IMR-90 (cell line): Measurements from ENCODE around the gene EDN2. TPM values are rescaled to one million over a fixed set of nuclear protein-coding genes. Genes with fewer than 3 reads are reported as not detected.

ENCODE experiments used
- ATAC-seq: fragments of 200-7000 bp; cut with Tn5 transposase; 2 replicates; pipeline ENCODE4 v1.9.1; 2020; ENCODE audit warnings: low read depth, mild to moderate bottlenecking, moderate library complexity
- BruUV-seq: library from RNA; stranded (reverse); fragments of 400-500 nt; replicated peaks from 2 replicates; lab custom pipeline; 2021; lab: Mats Ljungman, UMichigan
- CTCF ChIA-PET: fragments of 300-600 bp; formaldehyde crosslinking; extraction: SDS; loops from one replicate; lab custom pipeline; 2021; ENCODE audit warnings: antibody characterized with exemption; lab: Yijun Ruan, JAX
- POLR2A ChIA-PET: fragments of 300-600 bp; sonication (Branson Sonifier 250); formaldehyde crosslinking; loops from one replicate; lab custom pipeline; 2022; ENCODE audit warnings: antibody characterized with exemption; ENCODE audit not compliant: unreplicated experiment; lab: Charles Lee
- DNase-seq: peaks from one replicate; pipeline ENCODE4 v3.0.0; 2013
- H2AFZ ChIP-seq: replicated peaks from 2 replicates; pipeline ENCODE3; 2013; ENCODE audit warnings: low read length, mild to moderate bottlenecking; ENCODE audit not compliant: poor library complexity
- H2AK5ac ChIP-seq: 2 replicates; pipeline ENCODE4 v1.6.1; 2013; ENCODE audit warnings: low read depth, low read length, inconsistent platforms
- H2AK9ac ChIP-seq: replicated peaks from 2 replicates; pipeline ENCODE3; 2013; ENCODE audit warnings: mild to moderate bottlenecking, low read depth, low read length, moderate library complexity; ENCODE audit not compliant: poor library complexity
- H2BK120ac ChIP-seq: 2 replicates; pipeline ENCODE4 v1.6.1; 2013; ENCODE audit warnings: low read depth, low read length, inconsistent platforms
- H2BK15ac ChIP-seq: 3 replicates; pipeline ENCODE4 v1.6.1; 2013; ENCODE audit warnings: low read depth, low read length, inconsistent platforms
- H2BK20ac ChIP-seq: 2 replicates; pipeline ENCODE4 v1.6.1; 2013; ENCODE audit warnings: low read depth, mild to moderate bottlenecking, inconsistent platforms, low read length, moderate library complexity
- H2BK5ac ChIP-seq: 2 replicates; pipeline ENCODE4 v1.6.1; 2013; ENCODE audit warnings: mild to moderate bottlenecking, low read depth, low read length, inconsistent platforms; ENCODE audit not compliant: poor library complexity, severe bottlenecking
- H3K14ac ChIP-seq: replicated peaks from 2 replicates; pipeline ENCODE4 v1.6.1; 2013; ENCODE audit warnings: low read depth, low read length, inconsistent platforms
- H3K18ac ChIP-seq: 2 replicates; pipeline ENCODE4 v1.6.1; 2013; ENCODE audit warnings: low read depth, low read length, control low read depth
- H3K23ac ChIP-seq: 2 replicates; pipeline ENCODE4 v1.6.1; 2013; ENCODE audit warnings: low read depth, low read length, inconsistent platforms
- H3K27ac ChIP-seq: 2 replicates; pipeline ENCODE4 v1.5.1; 2013; ENCODE audit warnings: mild to moderate bottlenecking, control low read depth, low read length; ENCODE audit not compliant: insufficient read depth
- H3K27me3 ChIP-seq: 2 replicates; pipeline ENCODE4 v1.6.1; 2013; ENCODE audit warnings: low read length; ENCODE audit not compliant: control insufficient read depth, insufficient read depth
- H3K36me3 ChIP-seq: 2 replicates; pipeline ENCODE4 v1.6.1; 2013; ENCODE audit warnings: low read length, mixed read lengths; ENCODE audit not compliant: control insufficient read depth, insufficient read depth
- H3K4ac ChIP-seq: 2 replicates; pipeline ENCODE4 v1.6.1; 2013; ENCODE audit warnings: low read depth, low read length, inconsistent platforms
- H3K4me1 ChIP-seq: 2 replicates; pipeline ENCODE4 v1.6.1; 2013; ENCODE audit warnings: low read length, mixed read lengths; ENCODE audit not compliant: control insufficient read depth, insufficient read depth
- H3K4me2 ChIP-seq: 2 replicates; pipeline ENCODE4 v1.6.1; 2013; ENCODE audit warnings: low read depth, mild to moderate bottlenecking, control low read depth, low read length, moderate library complexity
- H3K4me3 ChIP-seq: 2 replicates; pipeline ENCODE4 v1.5.1; 2013; ENCODE audit warnings: low read depth, mild to moderate bottlenecking, control low read depth, low read length, moderate library complexity; ENCODE audit not compliant: insufficient read depth
- H3K56ac ChIP-seq: 2 replicates; pipeline ENCODE4 v1.6.1; 2013; ENCODE audit warnings: low read length, inconsistent platforms; ENCODE audit not compliant: insufficient read depth; ENCODE audit errors: extremely low read depth
- H3K79me1 ChIP-seq, 2 experiments: 2 replicates each; pipeline ENCODE4 v1.6.1; 2013; ENCODE audit warnings: low read length in 2 of 2, inconsistent platforms in 1 of 2, low read depth in 1 of 2
- H3K9ac ChIP-seq: 2 replicates; pipeline ENCODE4 v1.6.1; 2013; ENCODE audit warnings: low read depth, low read length, control low read depth
- H3K9me1 ChIP-seq: 2 replicates; pipeline ENCODE4 v1.6.1; 2013; ENCODE audit warnings: low read length, inconsistent platforms; ENCODE audit not compliant: insufficient read depth
- H3K9me3 ChIP-seq: 2 replicates; pipeline ENCODE4 v1.6.1; 2013; ENCODE audit warnings: low read length; ENCODE audit not compliant: control insufficient read depth, insufficient read depth
- H4K20me1 ChIP-seq: 2 replicates; pipeline ENCODE4 v1.6.1; 2013; ENCODE audit warnings: low read length, inconsistent platforms; ENCODE audit not compliant: insufficient read depth
- H4K5ac ChIP-seq: 2 replicates; pipeline ENCODE4 v1.6.1; 2013; ENCODE audit warnings: mild to moderate bottlenecking, low read depth, low read length, control low read depth
- H4K8ac ChIP-seq, 2 experiments: 2 replicates each; pipeline ENCODE4 v1.6.1; 2013; ENCODE audit warnings: low read depth in 2 of 2, low read length in 2 of 2, control low read depth in 1 of 2, inconsistent platforms in 1 of 2
- H4K91ac ChIP-seq: 2 replicates; pipeline ENCODE4 v1.6.1; 2013; ENCODE audit warnings: low read depth, low read length, inconsistent platforms; ENCODE audit not compliant: insufficient read depth
- BHLHE40 ChIP-seq: fragments of 150-350 bp; IDR thresholded peaks from 2 replicates; pipeline ENCODE4 v1.6.1; 2016; ENCODE audit warnings: mild to moderate bottlenecking, low read depth, low read length
- CEBPB ChIP-seq: IDR thresholded peaks from 2 replicates; pipeline ENCODE4 v1.6.1; 2012; ENCODE audit warnings: low read depth, low read length, improper control_type of control experiment
- CHD1 ChIP-seq: IDR thresholded peaks from 2 replicates; pipeline ENCODE4 v1.6.1; 2012; ENCODE audit warnings: low read depth, low read length, improper control_type of control experiment
- CTCF ChIP-seq: conservative IDR thresholded peaks from 2 replicates; pipeline ENCODE4 v1.5.1; 2012; ENCODE audit warnings: mild to moderate bottlenecking, low read depth, low read length, improper control_type of control experiment
- ELK1 ChIP-seq: fragments of 150-350 bp; IDR thresholded peaks from 2 replicates; pipeline ENCODE4 v1.6.1; 2016; ENCODE audit warnings: low read depth, mild to moderate bottlenecking, low read length, moderate library complexity, borderline replicate concordance
- FOS ChIP-seq: fragments of 150-350 bp; IDR thresholded peaks from 2 replicates; pipeline ENCODE4 v1.6.1; 2016; ENCODE audit warnings: low read depth, low read length
- MAFK ChIP-seq: IDR thresholded peaks from 2 replicates; pipeline ENCODE4 v1.6.1; 2012; ENCODE audit warnings: low read depth, low read length, improper control_type of control experiment
- MAZ ChIP-seq: IDR thresholded peaks from 2 replicates; pipeline ENCODE4 v1.6.1; 2012; ENCODE audit warnings: low read depth, mild to moderate bottlenecking, low read length, improper control_type of control experiment, moderate library complexity, borderline replicate concordance
- MXI1 ChIP-seq: IDR thresholded peaks from 2 replicates; pipeline ENCODE4 v1.6.1; 2012; ENCODE audit warnings: low read depth, mild to moderate bottlenecking, low read length, moderate library complexity, borderline replicate concordance
- NFE2L2 ChIP-seq: fragments of 150-350 bp; IDR thresholded peaks from 2 replicates; pipeline ENCODE4 v1.6.1; 2016; ENCODE audit warnings: low read depth, mild to moderate bottlenecking, low read length
- POLR2A ChIP-seq: IDR thresholded peaks from 2 replicates; pipeline ENCODE4 v1.6.1; 2012; ENCODE audit warnings: mild to moderate bottlenecking, low read depth, low read length
- RAD21 ChIP-seq: IDR thresholded peaks from 2 replicates; pipeline ENCODE4 v1.6.1; 2012; ENCODE audit warnings: low read length, improper control_type of control experiment
- RCOR1 ChIP-seq: IDR thresholded peaks from 2 replicates; pipeline ENCODE4 v1.6.1; 2012; ENCODE audit warnings: mild to moderate bottlenecking, low read length, improper control_type of control experiment; ENCODE audit not compliant: insufficient replicate concordance
- RFX5 ChIP-seq: IDR thresholded peaks from 2 replicates; pipeline ENCODE4 v1.8.0; 2012; ENCODE audit warnings: low read depth, mild to moderate bottlenecking, low read length, moderate library complexity
- SMC3 ChIP-seq: fragments of 150-350 bp; IDR thresholded peaks from 2 replicates; pipeline ENCODE4 v1.6.1; 2016; ENCODE audit warnings: low read depth, mild to moderate bottlenecking, antibody characterized with exemption, low read length, moderate library complexity
- USF2 ChIP-seq: fragments of 150-350 bp; IDR thresholded peaks from 2 replicates; pipeline ENCODE4 v1.6.1; 2017; ENCODE audit warnings: mild to moderate bottlenecking, antibody characterized with exemption, low read length, low read depth
- WGBS, 2 experiments: methylation state at CpG; one replicate each; pipeline versions ENCODE4 v1.1.5 to v1.1.7; 2013; ENCODE audit warnings: missing lambda C conversion rate in 2 of 2; ENCODE audit not compliant: insufficient read length in 1 of 2; ENCODE audit errors: extremely low coverage in 2 of 2; 5-methylcytosine and 5-hydroxymethylcytosine counted together
- dilution Hi-C: fragments of 300-500 bp; cut with HindIII; formaldehyde crosslinking; loops from one replicate; pipeline ENCODE4 v1.14.3; 2018; ENCODE audit warnings: low sequenced_read_pairs; ENCODE audit not compliant: unreplicated experiment
- in situ Hi-C: fragments of 300-500 bp; cut with MboI; formaldehyde crosslinking; loops from 3 replicates; pipeline ENCODE4 v1.14.3; 2019; ENCODE audit warnings: low sequenced_read_pairs, inconsistent platforms, mixed read lengths
- intact Hi-C: fragments of 100-400 bp; cut with micrococcal nuclease; formaldehyde crosslinking; loops from 2 replicates; pipeline ENCODE4 v1.10.0; 2022
- polyA plus RNA-seq, 3 experiments: library from polyadenylated mRNA; depleted of rRNA; stranded (reverse); fragments of >200 nt; gene quantifications; 2 replicates each; pipeline ENCODE4 v1.2.3, GENCODE V29; 2012; ENCODE audit warnings: low replicate concordance in 1 of 3
- total RNA-seq: library from RNA; depleted of rRNA; stranded (reverse); fragments of >200 nt; gene quantifications from 2 replicates; pipeline ENCODE4 v1.2.3, GENCODE V29; 2012

EDN2 gene
- total and polyA plus RNA-seq, 2 of the 4 experiments (the other 2 are of a cell fraction) = 0.27 TPM; not detected in 1

- Histone ChIP-seq H4K91ac (no peak overlapping the region), H2BK15ac (no peak overlapping the region), H4K8ac (no peak overlapping the region), H3K9ac (no peak overlapping the region), H2AK9ac (peak overlapping the region; percentile 79), H3K36me3 (no peaks in the 10 kb centered on the region), H3K27ac (no peak overlapping the region), H3K14ac (no peak overlapping the region), H3K4me2 (no peak overlapping the region), H3K23ac (no peak overlapping the region), H3K9me3 (no peaks in the 10 kb centered on the region), H3K4me1 (peaks cover 8% of the 10 kb centered on the region), H4K20me1 (no peaks in the 10 kb centered on the region), H2BK5ac (no peak overlapping the region), H3K4ac (no peak overlapping the region), H3K9me1 (peaks cover 3% of the 10 kb centered on the region; the same call in 1 of the 2 replicates), H4K5ac (no peak overlapping the region), H2AFZ (no peak overlapping the region), H3K18ac (no peak overlapping the region), H2AK5ac (no peak overlapping the region), H2BK20ac (no peak overlapping the region), H2BK120ac (no peak overlapping the region), H3K4me3 (no peak overlapping the region), H3K56ac (no peak overlapping the region), H3K27me3 (peaks cover 46% of the 10 kb centered on the region), H3K79me1 (no peaks in the 10 kb centered on the region)
- in situ Hi-C loops = no loop called here
- WGBS, 2 experiments = 17% methylated on average over 6 of the region's 15 CpGs; no CpG with 5 or more reads in 1 of the 2 experiments
- intact Hi-C loops = no loop called here
- no TSS peak for BruUV-seq
- ChIA-PET CTCF (interaction anchor here (0.9 kb wide), 1 partner anchor 28 kb away, joined by 3 read pairs; no protein-coding TSS in a partner anchor), POLR2A (no interaction called here)
- TF ChIP-seq MAZ (no peak), MAFK (no peak), CHD1 (no peak), MXI1 (no peak), SMC3 (no peak), FOS (no peak), USF2 (no peak), NFE2L2 (no peak), CTCF (no peak), BHLHE40 (no peak), POLR2A (no peak), RCOR1 (no peak), CEBPB (no peak), ELK1 (no peak), RAD21 (no peak), RFX5 (no peak)
- ATAC-seq = no peak
- no peak for DNase-seq
- dilution Hi-C loops = no loop called here
Measured at GRCh38 chr1:41435570-41436178, 48.8 kb downstream of the EDN2 start.
